ENCODE measurements around the gene CKB.
A peak's percentile ranks its signal among the peaks of the same experiment; 100 is the strongest.

The CKB gene

DNA sequence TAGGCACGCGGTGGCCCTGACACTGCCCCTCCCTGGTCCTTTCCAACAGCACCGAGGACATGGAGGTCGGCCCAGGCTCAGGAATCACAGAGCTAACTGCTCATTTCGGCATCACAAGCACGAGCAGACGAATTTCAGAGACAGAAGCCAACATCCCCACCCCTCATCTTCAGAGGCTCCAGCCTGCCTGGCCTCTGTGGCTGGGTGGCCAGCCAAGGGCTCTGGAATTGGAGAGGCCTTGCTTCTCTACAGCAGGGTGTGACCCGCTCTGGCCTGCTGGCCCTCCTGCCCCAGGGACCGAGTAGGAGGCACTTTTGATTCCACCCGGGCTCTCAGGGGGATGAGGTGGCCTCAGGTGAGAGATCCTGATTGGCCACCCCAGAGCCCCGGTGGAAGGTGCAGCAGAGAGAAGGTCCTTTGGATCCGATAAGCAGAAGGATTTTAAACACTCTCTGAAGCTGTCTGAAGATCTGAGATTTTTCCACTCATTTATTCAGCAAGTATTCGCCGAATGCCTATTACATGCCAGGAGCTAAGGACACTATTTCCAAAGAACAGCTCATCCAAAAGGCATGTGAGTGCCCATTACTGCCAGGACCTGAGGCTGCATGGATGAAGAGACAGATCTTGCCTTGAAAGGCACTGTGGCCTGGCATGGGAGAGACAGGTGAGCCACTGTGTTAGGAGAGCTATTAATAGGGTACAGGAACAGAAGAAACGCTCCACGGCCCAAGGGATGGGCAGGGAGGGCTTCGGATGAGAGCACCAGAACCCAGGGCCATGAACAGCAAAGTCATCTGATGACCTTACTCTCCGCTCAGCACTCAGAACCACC lies 29.6 kb upstream of the CKB start:
- TF ChIP-seq ZNF70 (CRISPR knock-in tag; IDR thresholded peaks at IDR 0.05) (no peak), ESRRG (CRISPR knock-in tag; IDR thresholded peaks at IDR 0.05) (no peak), OSR1 (CRISPR knock-in tag; IDR thresholded peaks at IDR 0.05) (no peak), ZC3H10 (CRISPR knock-in tag; IDR thresholded peaks at IDR 0.05) (no peak), GLIS3 (CRISPR knock-in tag; IDR thresholded peaks at IDR 0.05) (no peak), ISL1 (CRISPR knock-in tag; IDR thresholded peaks at IDR 0.05) (no peak), TCF4 (CRISPR knock-in tag; IDR thresholded peaks at IDR 0.05; ENCODE audit: borderline replicate concordance) (no peak), ARNTL (CRISPR knock-in tag; IDR thresholded peaks at IDR 0.05; ENCODE audit: borderline replicate concordance, low read depth) (no peak), SNAI2 (CRISPR knock-in tag; IDR thresholded peaks at IDR 0.05) (no peak), ZFP3 (CRISPR knock-in tag; IDR thresholded peaks at IDR 0.05) (no peak), ZNF8 (CRISPR knock-in tag; IDR thresholded peaks at IDR 0.05) (no peak), ZFP30 (CRISPR knock-in tag; IDR thresholded peaks at IDR 0.05) (no peak)
- TF ChIP-seq, protein P1, sequence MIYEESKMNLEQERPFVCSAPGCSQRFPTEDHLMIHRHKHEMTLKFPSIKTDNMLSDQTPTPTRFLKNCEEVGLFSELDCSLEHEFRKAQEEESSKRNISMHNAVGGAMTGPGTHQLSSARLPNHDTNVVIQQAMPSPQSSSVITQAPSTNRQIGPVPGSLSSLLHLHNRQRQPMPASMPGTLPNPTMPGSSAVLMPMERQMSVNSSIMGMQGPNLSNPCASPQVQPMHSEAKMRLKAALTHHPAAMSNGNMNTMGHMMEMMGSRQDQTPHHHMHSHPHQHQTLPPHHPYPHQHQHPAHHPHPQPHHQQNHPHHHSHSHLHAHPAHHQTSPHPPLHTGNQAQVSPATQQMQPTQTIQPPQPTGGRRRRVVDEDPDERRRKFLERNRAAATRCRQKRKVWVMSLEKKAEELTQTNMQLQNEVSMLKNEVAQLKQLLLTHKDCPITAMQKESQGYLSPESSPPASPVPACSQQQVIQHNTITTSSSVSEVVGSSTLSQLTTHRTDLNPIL (CRISPR knock-in tag; IDR thresholded peaks at IDR 0.05; ENCODE audit: low read depth), result no peak
- TF ChIP-seq, protein P2, sequence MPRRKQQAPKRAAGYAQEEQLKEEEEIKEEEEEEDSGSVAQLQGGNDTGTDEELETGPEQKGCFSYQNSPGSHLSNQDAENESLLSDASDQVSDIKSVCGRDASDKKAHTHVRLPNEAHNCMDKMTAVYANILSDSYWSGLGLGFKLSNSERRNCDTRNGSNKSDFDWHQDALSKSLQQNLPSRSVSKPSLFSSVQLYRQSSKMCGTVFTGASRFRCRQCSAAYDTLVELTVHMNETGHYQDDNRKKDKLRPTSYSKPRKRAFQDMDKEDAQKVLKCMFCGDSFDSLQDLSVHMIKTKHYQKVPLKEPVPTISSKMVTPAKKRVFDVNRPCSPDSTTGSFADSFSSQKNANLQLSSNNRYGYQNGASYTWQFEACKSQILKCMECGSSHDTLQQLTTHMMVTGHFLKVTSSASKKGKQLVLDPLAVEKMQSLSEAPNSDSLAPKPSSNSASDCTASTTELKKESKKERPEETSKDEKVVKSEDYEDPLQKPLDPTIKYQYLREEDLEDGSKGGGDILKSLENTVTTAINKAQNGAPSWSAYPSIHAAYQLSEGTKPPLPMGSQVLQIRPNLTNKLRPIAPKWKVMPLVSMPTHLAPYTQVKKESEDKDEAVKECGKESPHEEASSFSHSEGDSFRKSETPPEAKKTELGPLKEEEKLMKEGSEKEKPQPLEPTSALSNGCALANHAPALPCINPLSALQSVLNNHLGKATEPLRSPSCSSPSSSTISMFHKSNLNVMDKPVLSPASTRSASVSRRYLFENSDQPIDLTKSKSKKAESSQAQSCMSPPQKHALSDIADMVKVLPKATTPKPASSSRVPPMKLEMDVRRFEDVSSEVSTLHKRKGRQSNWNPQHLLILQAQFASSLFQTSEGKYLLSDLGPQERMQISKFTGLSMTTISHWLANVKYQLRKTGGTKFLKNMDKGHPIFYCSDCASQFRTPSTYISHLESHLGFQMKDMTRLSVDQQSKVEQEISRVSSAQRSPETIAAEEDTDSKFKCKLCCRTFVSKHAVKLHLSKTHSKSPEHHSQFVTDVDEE (CRISPR knock-in tag; IDR thresholded peaks at IDR 0.05), result no peak
- TF ChIP-seq, protein P3, sequence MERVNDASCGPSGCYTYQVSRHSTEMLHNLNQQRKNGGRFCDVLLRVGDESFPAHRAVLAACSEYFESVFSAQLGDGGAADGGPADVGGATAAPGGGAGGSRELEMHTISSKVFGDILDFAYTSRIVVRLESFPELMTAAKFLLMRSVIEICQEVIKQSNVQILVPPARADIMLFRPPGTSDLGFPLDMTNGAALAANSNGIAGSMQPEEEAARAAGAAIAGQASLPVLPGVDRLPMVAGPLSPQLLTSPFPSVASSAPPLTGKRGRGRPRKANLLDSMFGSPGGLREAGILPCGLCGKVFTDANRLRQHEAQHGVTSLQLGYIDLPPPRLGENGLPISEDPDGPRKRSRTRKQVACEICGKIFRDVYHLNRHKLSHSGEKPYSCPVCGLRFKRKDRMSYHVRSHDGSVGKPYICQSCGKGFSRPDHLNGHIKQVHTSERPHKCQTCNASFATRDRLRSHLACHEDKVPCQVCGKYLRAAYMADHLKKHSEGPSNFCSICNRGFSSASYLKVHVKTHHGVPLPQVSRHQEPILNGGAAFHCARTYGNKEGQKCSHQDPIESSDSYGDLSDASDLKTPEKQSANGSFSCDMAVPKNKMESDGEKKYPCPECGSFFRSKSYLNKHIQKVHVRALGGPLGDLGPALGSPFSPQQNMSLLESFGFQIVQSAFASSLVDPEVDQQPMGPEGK (CRISPR knock-in tag; IDR thresholded peaks at IDR 0.05; ENCODE audit: borderline replicate concordance), result no peak
- TF ChIP-seq, protein P4, sequence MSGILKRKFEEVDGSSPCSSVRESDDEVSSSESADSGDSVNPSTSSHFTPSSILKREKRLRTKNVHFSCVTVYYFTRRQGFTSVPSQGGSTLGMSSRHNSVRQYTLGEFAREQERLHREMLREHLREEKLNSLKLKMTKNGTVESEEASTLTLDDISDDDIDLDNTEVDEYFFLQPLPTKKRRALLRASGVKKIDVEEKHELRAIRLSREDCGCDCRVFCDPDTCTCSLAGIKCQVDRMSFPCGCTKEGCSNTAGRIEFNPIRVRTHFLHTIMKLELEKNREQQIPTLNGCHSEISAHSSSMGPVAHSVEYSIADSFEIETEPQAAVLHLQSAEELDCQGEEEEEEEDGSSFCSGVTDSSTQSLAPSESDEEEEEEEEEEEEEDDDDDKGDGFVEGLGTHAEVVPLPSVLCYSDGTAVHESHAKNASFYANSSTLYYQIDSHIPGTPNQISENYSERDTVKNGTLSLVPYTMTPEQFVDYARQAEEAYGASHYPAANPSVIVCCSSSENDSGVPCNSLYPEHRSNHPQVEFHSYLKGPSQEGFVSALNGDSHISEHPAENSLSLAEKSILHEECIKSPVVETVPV (CRISPR knock-in tag; IDR thresholded peaks at IDR 0.05), result no peak
- peak; percentile 87 for ATAC-seq

DNA sequence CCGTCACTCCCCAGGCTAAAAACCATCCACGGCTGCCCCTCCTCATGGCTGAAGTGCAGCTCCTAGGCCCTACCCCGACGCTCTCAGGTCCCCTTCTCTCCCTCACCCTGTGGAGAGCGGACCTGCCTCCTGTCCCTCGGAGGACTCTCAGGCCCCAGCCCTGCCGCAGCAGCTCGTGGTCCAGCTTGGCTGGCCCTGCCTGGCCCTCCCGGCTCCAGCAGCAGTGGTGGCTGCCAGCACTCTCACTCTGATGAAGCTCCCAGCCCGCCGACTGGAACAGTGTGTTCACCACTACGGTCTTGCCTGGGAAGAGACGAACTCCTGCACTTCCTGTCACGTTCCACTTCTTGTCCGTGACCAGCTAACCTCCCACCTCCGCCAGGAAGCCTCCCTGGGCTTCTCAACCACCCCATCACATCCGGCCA lies 28.7 kb upstream of the CKB start:
- no peak for ATAC-seq
- TF ChIP-seq GLIS3 (CRISPR knock-in tag; IDR thresholded peaks at IDR 0.05), result no peak
- TF ChIP-seq ZNF565 (CRISPR knock-in tag; conservative IDR thresholded peaks at IDR 0.05; ENCODE audit: low read depth), result no peak
- TF ChIP-seq OSR1 (CRISPR knock-in tag; IDR thresholded peaks at IDR 0.05), result no peak
- TF ChIP-seq ESRRG (CRISPR knock-in tag; IDR thresholded peaks at IDR 0.05), result no peak
- TF ChIP-seq RARB (CRISPR knock-in tag; IDR thresholded peaks at IDR 0.05), result no peak
- TF ChIP-seq ZFP30 (CRISPR knock-in tag; IDR thresholded peaks at IDR 0.05), result no peak
- TF ChIP-seq, protein P5, sequence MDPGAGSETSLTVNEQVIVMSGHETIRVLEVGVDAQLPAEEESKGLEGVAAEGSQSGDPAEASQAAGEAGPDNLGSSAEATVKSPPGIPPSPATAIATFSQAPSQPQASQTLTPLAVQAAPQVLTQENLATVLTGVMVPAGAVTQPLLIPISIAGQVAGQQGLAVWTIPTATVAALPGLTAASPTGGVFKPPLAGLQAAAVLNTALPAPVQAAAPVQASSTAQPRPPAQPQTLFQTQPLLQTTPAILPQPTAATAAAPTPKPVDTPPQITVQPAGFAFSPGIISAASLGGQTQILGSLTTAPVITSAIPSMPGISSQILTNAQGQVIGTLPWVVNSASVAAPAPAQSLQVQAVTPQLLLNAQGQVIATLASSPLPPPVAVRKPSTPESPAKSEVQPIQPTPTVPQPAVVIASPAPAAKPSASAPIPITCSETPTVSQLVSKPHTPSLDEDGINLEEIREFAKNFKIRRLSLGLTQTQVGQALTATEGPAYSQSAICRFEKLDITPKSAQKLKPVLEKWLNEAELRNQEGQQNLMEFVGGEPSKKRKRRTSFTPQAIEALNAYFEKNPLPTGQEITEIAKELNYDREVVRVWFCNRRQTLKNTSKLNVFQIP (CRISPR knock-in tag; IDR thresholded peaks at IDR 0.05; ENCODE audit: borderline replicate concordance, low read depth), result no peak
- no peak for TF ChIP-seq SNAI2 (CRISPR knock-in tag; IDR thresholded peaks at IDR 0.05)
- TF ChIP-seq, protein P4 (CRISPR knock-in tag; IDR thresholded peaks at IDR 0.05), result no peak
- no peak for TF ChIP-seq ZFP3 (CRISPR knock-in tag; IDR thresholded peaks at IDR 0.05)
- TF ChIP-seq, protein P1 (CRISPR knock-in tag; IDR thresholded peaks at IDR 0.05; ENCODE audit: low read depth), result no peak

Data from SK-N-SH treated with all-trans-retinoic acid at 6 μM for 48 hours (cell line).